SH-SY5Y (cell line): Measurements from ENCODE around the gene SHISA6.

Source experiments
- GATA2 ChIP-seq: IDR thresholded peaks from 2 replicates; pipeline ENCODE4 v1.6.1; 2011; ENCODE audit warnings: mild to moderate bottlenecking, low read depth, low read length
- GATA3 ChIP-seq: IDR thresholded peaks from 2 replicates; pipeline ENCODE4 v1.6.1; 2011; ENCODE audit warnings: low read depth, mild to moderate bottlenecking, low read length, moderate library complexity

DNA sequence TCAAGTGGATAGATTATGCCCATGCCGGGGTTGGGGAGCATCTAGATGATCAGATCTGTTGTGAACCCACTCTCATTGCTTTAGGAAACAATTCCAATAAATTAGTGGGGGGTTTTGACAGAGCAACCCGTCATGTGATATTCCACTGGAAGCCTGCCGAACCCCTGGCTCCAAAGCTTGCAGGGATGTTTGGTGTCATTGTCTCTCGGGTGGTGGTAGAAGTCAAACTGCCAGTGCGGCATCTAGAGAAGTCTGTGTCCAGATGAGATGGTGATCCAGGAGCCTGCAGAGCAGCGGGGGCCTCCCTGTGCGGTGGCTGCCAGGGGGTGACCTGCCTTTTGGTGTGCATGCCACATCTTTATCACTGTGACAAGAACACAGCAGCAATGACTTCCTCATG is 91.7 kb downstream of the SHISA6 start:
- no peak for TF ChIP-seq GATA3
- TF ChIP-seq GATA2 = no peak
